Measurements from ENCODE around the gene TMEM132D.

GRCh38 chr12:129532082-129532481 lies 371.7 kb downstream of the TMEM132D start:
- no peak for TF ChIP-seq POLR2AphosphoS5 (IDR thresholded peaks at IDR 0.05; ENCODE audit: low read depth, low read length)
- no peak for TF ChIP-seq TAF1 (IDR thresholded peaks at IDR 0.05; ENCODE audit: borderline replicate concordance, low read depth, low read length)
- no peak for TF ChIP-seq POLR2A (IDR thresholded peaks at IDR 0.05; ENCODE audit: low read depth, low read length)

Data from GM12892 (cell line).